Memory B cell (primary cell): ENCODE measurements around the gene CMTR1.
"Not testable (repeated sequence)": the region's sequence is repeated elsewhere in the genome, so short reads cannot be mapped to it uniquely, and the experiment has no call there.

Source experiments
- ATAC-seq: fragments of 150-1000 bp; cut with Tn5 transposase; 2 replicates; pipeline ENCODE4 v1.10.0; 2021; ENCODE audit warnings: low read depth, mild to moderate bottlenecking, moderate library complexity
- DNase-seq, 2 donors: peaks; one replicate each; pipeline ENCODE4 v3.0.0; 2022; ENCODE audit warnings: low spot score in 2 of 2
- H3K27ac Mint-ChIP-seq: one replicate; pipeline ENCODE4 v1.8.0; 2022; ENCODE audit warnings: mild to moderate bottlenecking, moderate library complexity, mixed read lengths
- H3K27me3 Mint-ChIP-seq: one replicate; pipeline ENCODE4 v1.8.0; 2022; ENCODE audit warnings: mixed read lengths
- H3K36me3 Mint-ChIP-seq: one replicate; pipeline ENCODE4 v1.8.0; 2022; ENCODE audit warnings: mild to moderate bottlenecking, mixed read lengths
- H3K4me1 Mint-ChIP-seq: one replicate; pipeline ENCODE4 v1.8.0; 2022; ENCODE audit warnings: mixed read lengths
- H3K4me3 Mint-ChIP-seq: one replicate; pipeline ENCODE4 v1.8.0; 2022; ENCODE audit warnings: mild to moderate bottlenecking, moderate library complexity, mixed read lengths
- H3K9me3 Mint-ChIP-seq: one replicate; pipeline ENCODE4 v1.8.0; 2022; ENCODE audit warnings: mixed read lengths

CMTR1 gene, protein sequence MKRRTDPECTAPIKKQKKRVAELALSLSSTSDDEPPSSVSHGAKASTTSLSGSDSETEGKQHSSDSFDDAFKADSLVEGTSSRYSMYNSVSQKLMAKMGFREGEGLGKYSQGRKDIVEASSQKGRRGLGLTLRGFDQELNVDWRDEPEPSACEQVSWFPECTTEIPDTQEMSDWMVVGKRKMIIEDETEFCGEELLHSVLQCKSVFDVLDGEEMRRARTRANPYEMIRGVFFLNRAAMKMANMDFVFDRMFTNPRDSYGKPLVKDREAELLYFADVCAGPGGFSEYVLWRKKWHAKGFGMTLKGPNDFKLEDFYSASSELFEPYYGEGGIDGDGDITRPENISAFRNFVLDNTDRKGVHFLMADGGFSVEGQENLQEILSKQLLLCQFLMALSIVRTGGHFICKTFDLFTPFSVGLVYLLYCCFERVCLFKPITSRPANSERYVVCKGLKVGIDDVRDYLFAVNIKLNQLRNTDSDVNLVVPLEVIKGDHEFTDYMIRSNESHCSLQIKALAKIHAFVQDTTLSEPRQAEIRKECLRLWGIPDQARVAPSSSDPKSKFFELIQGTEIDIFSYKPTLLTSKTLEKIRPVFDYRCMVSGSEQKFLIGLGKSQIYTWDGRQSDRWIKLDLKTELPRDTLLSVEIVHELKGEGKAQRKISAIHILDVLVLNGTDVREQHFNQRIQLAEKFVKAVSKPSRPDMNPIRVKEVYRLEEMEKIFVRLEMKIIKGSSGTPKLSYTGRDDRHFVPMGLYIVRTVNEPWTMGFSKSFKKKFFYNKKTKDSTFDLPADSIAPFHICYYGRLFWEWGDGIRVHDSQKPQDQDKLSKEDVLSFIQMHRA

GRCh38 chr6:37432916-37433656 is at the start of gene CMTR1:
CMTR1 (plus strand) TSS chr6:37433221; CDS start chr6:37435630, 2,409 bp downstream.
- H3K4me1 Mint-ChIP-seq = peaks cover 25% of the 10 kb centered on the region
- peaks cover 13% of the 10 kb centered on the region for H3K36me3 Mint-ChIP-seq
- DNase-seq (peak; percentile 97 to 98), ATAC-seq (peak; percentile 82)
- peaks cover 3% of the 10 kb centered on the region for H3K9me3 Mint-ChIP-seq
- peak within 1 kb of the TSS; percentile 93 for H3K4me3 Mint-ChIP-seq
- H3K27ac Mint-ChIP-seq = peak within 1 kb of the TSS; percentile 89
- H3K27me3 Mint-ChIP-seq = peaks cover 1% of the 10 kb centered on the region

DNA sequence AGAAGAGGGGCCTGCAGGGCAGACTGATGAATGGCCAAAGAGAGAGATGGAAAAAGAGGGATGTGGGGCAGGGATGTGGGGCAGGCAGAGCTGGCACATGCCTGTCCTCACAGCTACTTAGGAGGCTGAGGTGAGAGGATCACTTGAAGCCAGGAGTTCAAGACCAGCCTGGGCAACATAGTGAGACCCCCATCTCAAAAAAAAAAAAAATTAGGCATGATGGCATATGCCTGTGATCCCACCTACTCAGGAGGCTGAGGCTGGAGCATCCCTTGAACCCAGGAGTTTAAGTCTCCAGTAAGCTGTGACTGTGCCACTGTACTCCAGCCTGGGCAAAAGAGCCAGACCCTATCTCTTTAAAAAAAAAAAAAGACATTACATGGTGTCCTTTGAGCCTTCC is 44.4 kb upstream of the CMTR1 start:
- no peaks in the 10 kb centered on the region for H3K4me1 Mint-ChIP-seq
- no peak for ATAC-seq
- H3K9me3 Mint-ChIP-seq = no peaks in the 10 kb centered on the region
- H3K4me3 Mint-ChIP-seq = no peak overlapping the region
- H3K36me3 Mint-ChIP-seq = peaks cover 10% of the 10 kb centered on the region
- H3K27ac Mint-ChIP-seq = no peak overlapping the region
- no peak for DNase-seq
- no peaks in the 10 kb centered on the region for H3K27me3 Mint-ChIP-seq

- H3K27me3 Mint-ChIP-seq = no peaks in the 10 kb centered on the region
- no peak overlapping the region for H3K4me3 Mint-ChIP-seq
- no peak for DNase-seq
- H3K4me1 Mint-ChIP-seq = no peaks in the 10 kb centered on the region
- no peak for ATAC-seq
- H3K36me3 Mint-ChIP-seq = peaks cover 14% of the 10 kb centered on the region
- H3K27ac Mint-ChIP-seq = no peak overlapping the region
- no peaks in the 10 kb centered on the region for H3K9me3 Mint-ChIP-seq
Observed at GRCh38 chr6:37389857-37390256, 43.2 kb upstream of the CMTR1 start.

GRCh38 chr6:37391120-37391519 is 41.9 kb upstream of the CMTR1 start:
- Mint-ChIP-seq H3K4me1 (no peaks in the 10 kb centered on the region), H3K27me3 (no peaks in the 10 kb centered on the region), H3K27ac (no peak overlapping the region), H3K9me3 (no peaks in the 10 kb centered on the region), H3K36me3 (peaks cover 9% of the 10 kb centered on the region), H3K4me3 (no peak overlapping the region)
- ATAC-seq (no peak), DNase-seq (no peak)

GRCh38 chr6:37392821-37393220 is 40.2 kb upstream of the CMTR1 start:
- H3K9me3 Mint-ChIP-seq = no peaks in the 10 kb centered on the region
- peaks cover 8% of the 10 kb centered on the region for H3K36me3 Mint-ChIP-seq
- no peaks in the 10 kb centered on the region for H3K4me1 Mint-ChIP-seq
- no peak for ATAC-seq
- no peak overlapping the region for H3K4me3 Mint-ChIP-seq
- H3K27me3 Mint-ChIP-seq = no peaks in the 10 kb centered on the region
- H3K27ac Mint-ChIP-seq = no peak overlapping the region
- DNase-seq = no peak

- no peak overlapping the region for H3K4me3 Mint-ChIP-seq
- H3K9me3 Mint-ChIP-seq = no peaks in the 10 kb centered on the region
- H3K27me3 Mint-ChIP-seq = no peaks in the 10 kb centered on the region
- H3K36me3 Mint-ChIP-seq = peaks cover 8% of the 10 kb centered on the region
- no peak overlapping the region for H3K27ac Mint-ChIP-seq
- H3K4me1 Mint-ChIP-seq = no peaks in the 10 kb centered on the region
- ATAC-seq (no peak), DNase-seq (no peak)
Observed at GRCh38 chr6:37393381-37393929, 39.6 kb upstream of the CMTR1 start.

DNA sequence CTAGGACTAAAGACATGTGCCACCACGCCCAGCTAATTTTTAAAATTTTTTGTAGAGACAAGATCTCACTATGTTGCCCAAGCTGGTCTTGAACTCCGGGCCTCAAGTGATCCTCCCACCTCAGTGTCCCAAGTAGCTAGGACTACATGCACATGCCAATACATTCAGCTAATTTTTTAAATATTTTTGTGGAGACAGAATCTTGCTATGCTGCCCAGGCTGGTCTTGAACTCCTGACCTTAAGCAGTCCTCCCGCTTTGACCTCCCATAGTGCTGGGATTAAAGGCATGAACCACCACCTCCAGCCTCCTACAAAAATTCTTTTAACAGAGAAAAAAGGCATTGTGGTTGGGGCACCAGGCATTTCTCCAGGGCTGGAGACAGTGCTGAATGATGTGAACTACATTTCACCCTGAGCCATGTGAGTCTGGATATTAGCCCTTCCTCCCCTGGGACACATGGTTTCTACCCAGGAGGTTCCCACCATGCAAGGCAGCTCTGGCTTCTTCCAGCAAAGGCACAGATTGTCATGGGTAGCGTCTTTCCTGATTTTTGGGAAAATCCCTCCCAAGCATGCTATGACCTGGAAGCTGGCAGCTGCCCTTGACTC is 36.3 kb upstream of the CMTR1 start:
- Mint-ChIP-seq H3K27ac (no peak overlapping the region), H3K36me3 (peaks cover 3% of the 10 kb centered on the region), H3K4me3 (no peak overlapping the region), H3K9me3 (no peaks in the 10 kb centered on the region), H3K4me1 (no peaks in the 10 kb centered on the region), H3K27me3 (no peaks in the 10 kb centered on the region)
- no peak for DNase-seq
- no peak for ATAC-seq

GRCh38 chr6:37399131-37399530 is 33.9 kb upstream of the CMTR1 start:
- ATAC-seq (no peak), DNase-seq (no peak)
- Mint-ChIP-seq H3K27me3 (no peaks in the 10 kb centered on the region), H3K4me3 (no peak overlapping the region), H3K4me1 (no peaks in the 10 kb centered on the region), H3K36me3 (peaks cover 2% of the 10 kb centered on the region), H3K9me3 (no peaks in the 10 kb centered on the region), H3K27ac (no peak overlapping the region)

DNA sequence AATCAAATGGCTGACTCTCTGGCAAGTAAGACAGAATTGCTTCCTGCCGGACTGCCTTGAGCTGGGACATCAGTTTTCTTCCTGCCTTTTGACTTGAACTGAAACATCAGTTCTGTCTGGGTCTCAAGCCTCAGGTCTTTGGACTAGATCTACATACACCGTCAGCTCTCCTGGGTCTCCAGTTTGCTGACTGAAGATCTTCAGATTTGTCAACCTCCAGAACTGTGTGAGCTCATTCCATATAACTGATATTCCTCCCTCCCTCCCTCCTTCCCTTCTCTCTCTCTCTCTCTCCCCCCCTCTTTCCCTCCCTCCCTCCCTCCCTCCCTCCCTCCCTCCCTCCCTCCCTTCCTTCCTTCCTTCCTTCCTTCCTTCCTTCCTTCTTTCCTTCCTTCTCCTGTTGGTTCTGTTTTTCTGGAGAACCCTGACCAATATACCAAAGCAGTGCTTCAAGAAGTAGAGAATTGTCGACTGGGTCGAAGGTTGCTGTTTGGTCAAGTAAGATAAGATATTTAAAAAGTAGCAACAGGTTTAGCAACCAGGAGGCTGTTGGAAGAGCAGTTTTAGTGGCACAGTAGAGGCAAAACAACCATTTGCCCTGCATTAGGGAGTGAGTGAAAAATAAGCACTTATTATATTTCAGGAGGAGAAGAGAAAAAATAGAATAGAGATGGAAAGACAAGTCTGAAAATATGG is 33.1 kb upstream of the CMTR1 start:
- H3K4me1 Mint-ChIP-seq = no peaks in the 10 kb centered on the region
- no peak overlapping the region for H3K4me3 Mint-ChIP-seq
- no peak for ATAC-seq
- H3K36me3 Mint-ChIP-seq = no peaks in the 10 kb centered on the region
- H3K27me3 Mint-ChIP-seq = no peaks in the 10 kb centered on the region
- no peak for DNase-seq
- no peaks in the 10 kb centered on the region for H3K9me3 Mint-ChIP-seq
- no peak overlapping the region for H3K27ac Mint-ChIP-seq

DNA sequence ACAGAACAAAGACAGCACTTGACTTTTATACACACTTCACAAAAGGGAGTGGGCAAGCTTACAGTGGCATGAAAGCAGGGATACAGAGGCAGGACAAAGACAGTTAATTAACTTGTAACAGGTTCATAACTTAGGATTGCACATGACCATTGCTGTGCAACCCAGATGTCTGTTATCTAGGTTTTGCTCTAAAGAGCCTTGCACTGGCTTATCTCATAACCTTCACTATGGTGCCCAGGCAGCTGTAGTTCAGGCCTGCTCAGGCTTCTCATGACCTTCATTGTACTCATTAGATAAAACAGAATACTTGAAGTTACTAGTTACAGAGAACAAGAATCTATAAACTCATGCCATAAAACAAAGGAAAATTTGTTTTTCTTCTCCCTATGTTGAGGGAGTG is 31.4 kb upstream of the CMTR1 start:
- not testable (repeated sequence) for ATAC-seq, H3K4me3 Mint-ChIP-seq, H3K27me3 Mint-ChIP-seq, H3K4me1 Mint-ChIP-seq, H3K27ac Mint-ChIP-seq, H3K9me3 Mint-ChIP-seq, DNase-seq, H3K36me3 Mint-ChIP-seq

DNA sequence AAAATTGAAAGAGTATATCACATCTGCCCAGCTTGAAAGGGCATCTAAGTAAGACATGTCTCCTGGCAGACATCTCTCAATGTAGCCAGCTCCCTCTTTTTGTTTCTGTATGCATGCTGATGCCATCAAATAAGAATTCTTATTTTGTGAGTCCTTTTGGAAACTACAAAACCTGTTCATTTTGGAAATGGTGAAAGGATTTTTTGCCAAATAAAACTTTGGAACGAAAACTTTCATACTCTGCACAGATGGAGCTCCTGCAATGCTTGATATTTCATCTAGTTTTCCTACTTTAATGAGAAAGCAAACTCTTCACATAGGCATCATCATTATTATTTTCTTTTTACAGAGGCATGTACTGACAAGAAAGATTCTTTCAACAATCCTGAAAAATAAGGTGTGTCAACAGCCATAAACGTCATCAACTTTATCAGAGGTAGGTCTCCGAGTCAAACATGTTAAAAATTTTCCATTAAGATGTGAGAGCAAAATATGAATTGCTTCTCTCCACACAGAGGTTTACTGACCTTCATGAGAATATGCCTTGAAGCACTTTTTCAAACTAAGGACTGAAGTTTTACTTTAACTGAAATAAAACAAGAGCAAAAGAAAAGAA is 26.2 kb upstream of the CMTR1 start:
- peaks cover 2% of the 10 kb centered on the region for H3K9me3 Mint-ChIP-seq
- H3K36me3 Mint-ChIP-seq = no peaks in the 10 kb centered on the region
- H3K27me3 Mint-ChIP-seq = no peaks in the 10 kb centered on the region
- no peak for ATAC-seq
- H3K4me3 Mint-ChIP-seq = no peak overlapping the region
- no peak overlapping the region for H3K27ac Mint-ChIP-seq
- DNase-seq = no peak
- H3K4me1 Mint-ChIP-seq = no peaks in the 10 kb centered on the region

DNA sequence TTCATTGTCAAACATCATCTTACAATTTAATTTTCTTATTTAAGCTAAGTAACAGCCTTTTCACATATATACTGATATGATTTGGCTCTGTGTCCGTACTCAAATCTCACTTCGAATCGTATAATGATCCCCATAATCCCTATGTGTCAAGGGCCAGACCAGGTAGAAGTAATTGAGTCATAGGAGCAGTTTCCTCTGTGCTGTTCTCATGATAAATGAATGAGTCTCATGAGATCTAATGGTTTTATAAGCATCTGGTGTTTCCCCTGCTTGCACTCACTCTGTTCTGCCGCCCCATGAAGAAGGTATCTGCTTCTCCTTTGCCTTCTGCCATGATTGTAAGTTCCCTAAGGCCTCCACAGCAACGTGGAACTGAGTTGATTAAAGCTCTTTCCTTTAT is 25.1 kb upstream of the CMTR1 start:
- no peak for ATAC-seq
- H3K36me3 Mint-ChIP-seq = no peaks in the 10 kb centered on the region
- H3K27ac Mint-ChIP-seq = no peak overlapping the region
- H3K27me3 Mint-ChIP-seq = no peaks in the 10 kb centered on the region
- H3K4me3 Mint-ChIP-seq = no peak overlapping the region
- H3K9me3 Mint-ChIP-seq = peaks cover 2% of the 10 kb centered on the region
- no peak for DNase-seq
- H3K4me1 Mint-ChIP-seq = no peaks in the 10 kb centered on the region

- Mint-ChIP-seq H3K4me1 (no peaks in the 10 kb centered on the region), H3K9me3 (peaks cover 2% of the 10 kb centered on the region), H3K27ac (no peak overlapping the region), H3K4me3 (no peak overlapping the region), H3K36me3 (no peaks in the 10 kb centered on the region), H3K27me3 (peaks cover 1% of the 10 kb centered on the region)
- ATAC-seq (no peak), DNase-seq (no peak)
Observed at GRCh38 chr6:37409501-37409900, 23.5 kb upstream of the CMTR1 start.
